GM12878 (cell line): ENCODE results near the gene PRKCB. TPM values are rescaled to one million over a fixed set of nuclear protein-coding genes. Genes with fewer than 3 reads are reported as not detected.

Experiments
- ATAC-seq: fragments of 200-7000 bp; cut with Tn5 transposase; 3 replicates; pipeline ENCODE4 v1.9.1; 2020; ENCODE audit warnings: mild to moderate bottlenecking, moderate library complexity
- BruUV-seq: library from RNA; stranded (reverse); fragments of 400-500 nt; replicated peaks from 2 replicates; lab custom pipeline; 2021; lab: Mats Ljungman, UMichigan
- CTCF ChIA-PET: fragments of 300-600 bp; sonication (Branson Sonifier 250); formaldehyde crosslinking; extraction: SDS; loops from one replicate; lab custom pipeline; 2021; ENCODE audit warnings: inconsistent platforms; lab: Yijun Ruan, JAX
- POLR2A ChIA-PET: fragments of 350-600 bp; formaldehyde crosslinking; extraction: SDS; loops from one replicate; lab custom pipeline; 2021; ENCODE audit warnings: inconsistent platforms; lab: Charles Lee
- RAD21 ChIA-PET: fragments of 300-600 bp; sonication (Branson Sonifier 250); formaldehyde crosslinking; loops from one replicate; lab custom pipeline; 2023; ENCODE audit warnings: antibody characterized with exemption; ENCODE audit not compliant: unreplicated experiment; lab: Charles Lee
- SMC1A ChIA-PET: fragments of 300-600 bp; sonication (Branson Sonifier 250); formaldehyde crosslinking; loops from one replicate; lab custom pipeline; 2023; ENCODE audit not compliant: unreplicated experiment, uncharacterized antibody; lab: Charles Lee
- DNase-seq: peaks from one replicate; pipeline ENCODE4 v3.0.0-alpha.2; 2011; ENCODE audit warnings: low read depth, low spot score
- FAIRE-seq: peaks from 3 replicates; lab custom pipeline; 2011; peaks lifted over from hg19 to GRCh38; lab: Jason Lieb, UNC
- H2AFZ ChIP-seq: 2 replicates; pipeline ENCODE4 v1.6.0; 2011; ENCODE audit warnings: low read depth, low read length, control low read depth; ENCODE audit not compliant: control insufficient read depth
- H3K27ac ChIP-seq: 2 replicates; pipeline ENCODE4 v1.5.1; 2011; ENCODE audit warnings: control low read depth; ENCODE audit not compliant: control insufficient read depth, insufficient read depth
- H3K27me3 ChIP-seq, 2 experiments: replicated peaks in 1 of 2; 2 replicates each; pipeline versions ENCODE4 v1.6.0 to v1.6.1; 2011; ENCODE audit warnings: low read length in 1 of 2; ENCODE audit not compliant: control insufficient read depth in 2 of 2, insufficient read depth in 2 of 2
- H3K36me3 ChIP-seq, 2 experiments: 2 replicates each; pipeline ENCODE4 v1.5.1; 2011; ENCODE audit warnings: low read length in 1 of 2; ENCODE audit not compliant: control insufficient read depth in 2 of 2, insufficient read depth in 2 of 2
- H3K4me1 ChIP-seq: 2 replicates; pipeline ENCODE4 v1.6.1; 2011; ENCODE audit warnings: mild to moderate bottlenecking, low read length, moderate library complexity, mixed read lengths; ENCODE audit not compliant: control insufficient read depth, insufficient read depth
- H3K4me2 ChIP-seq: 2 replicates; pipeline ENCODE4 v1.6.0; 2011; ENCODE audit warnings: control low read depth; ENCODE audit not compliant: control insufficient read depth, insufficient read depth
- H3K4me3 ChIP-seq: fragments of 200-600 bp; sonication (generic); 2 replicates; pipeline ENCODE4 v1.5.1; 2016
- H3K79me2 ChIP-seq: 2 replicates; pipeline ENCODE4 v1.6.0; 2011; ENCODE audit warnings: low read length; ENCODE audit not compliant: control insufficient read depth, insufficient read depth
- H3K9ac ChIP-seq: 2 replicates; pipeline ENCODE4 v1.8.0; 2011; ENCODE audit warnings: low read length, control low read depth, mixed read lengths; ENCODE audit not compliant: control insufficient read depth, insufficient read depth
- H3K9me3 ChIP-seq: replicated peaks from 3 replicates; pipeline ENCODE4 v1.5.1; 2011; ENCODE audit warnings: mild to moderate bottlenecking, low read length; ENCODE audit not compliant: control insufficient read depth, insufficient read depth
- H4K20me1 ChIP-seq: 2 replicates; pipeline ENCODE4 v1.6.0; 2011; ENCODE audit not compliant: control insufficient read depth, insufficient read depth
- CBX3 ChIP-seq: fragments of 200-600 bp; sonication (generic); IDR thresholded peaks from 2 replicates; pipeline ENCODE4 v1.6.1; 2016; ENCODE audit warnings: low read depth, borderline replicate concordance
- KAT2A ChIP-seq: conservative IDR thresholded peaks from 2 replicates; pipeline ENCODE4 v1.6.1; 2011; ENCODE audit warnings: low read depth, low read length; ENCODE audit not compliant: control insufficient read depth
- MEF2B ChIP-seq: fragments of 450-650 bp; IDR thresholded peaks from 2 replicates; pipeline ENCODE4 v1.6.1; 2018; ENCODE audit warnings: mild to moderate bottlenecking, moderate library complexity; ENCODE audit not compliant: partially characterized antibody, poor library complexity, severe bottlenecking
- MXI1 ChIP-seq: fragments of 150-350 bp; IDR thresholded peaks from 2 replicates; pipeline ENCODE4 v1.6.1; 2011; ENCODE audit warnings: low read depth, mild to moderate bottlenecking, inconsistent platforms, low read length, improper control_type of control experiment
- RUNX3 ChIP-seq: IDR thresholded peaks from 2 replicates; pipeline ENCODE4 v1.6.1; 2012; ENCODE audit warnings: low read length, inconsistent platforms
- SIN3A ChIP-seq: IDR thresholded peaks from 2 replicates; pipeline ENCODE4 v1.6.1; 2012; ENCODE audit warnings: low read depth, low read length, improper control_type of control experiment
- SIX5 ChIP-seq: IDR thresholded peaks from 2 replicates; pipeline ENCODE4 v1.6.1; 2011; ENCODE audit warnings: mild to moderate bottlenecking, low read depth, low read length, moderate library complexity; ENCODE audit not compliant: severe bottlenecking
- SRF ChIP-seq, 2 experiments: IDR thresholded peaks; 2 replicates each; pipeline ENCODE4 v1.6.1; 2011; ENCODE audit warnings: low read depth in 2 of 2, low read length in 2 of 2, mild to moderate bottlenecking in 1 of 2, moderate library complexity in 1 of 2
- ZNF207 ChIP-seq: fragments of 450-650 bp; IDR thresholded peaks from 2 replicates; pipeline ENCODE4 v1.6.1; 2014; ENCODE audit warnings: antibody characterized with exemption, mild to moderate bottlenecking, borderline replicate concordance
- ZNF274 ChIP-seq: IDR thresholded peaks from one replicate; pipeline ENCODE4 v1.8.0; 2011; ENCODE audit not compliant: insufficient read length, insufficient read depth
- ZSCAN29 ChIP-seq: fragments of 450-650 bp; IDR thresholded peaks from 2 replicates; pipeline ENCODE4 v1.6.1; 2017; ENCODE audit warnings: mild to moderate bottlenecking, moderate library complexity
- WGBS: methylation state at CpG from one replicate; pipeline ENCODE4 v1.1.6; 2016; ENCODE audit warnings: low lambda C conversion rate; ENCODE audit not compliant: insufficient replicate concordance, insufficient coverage; ENCODE audit errors: missing lambda C conversion rate; 5-methylcytosine and 5-hydroxymethylcytosine counted together
- in situ Hi-C: fragments of 300-500 bp; cut with MboI; formaldehyde crosslinking; loops from 9 replicates; pipeline ENCODE4 v1.14.3; 2018; ENCODE audit warnings: mixed read lengths
- intact Hi-C: fragments of 100-400 bp; cut with micrococcal nuclease; formaldehyde crosslinking; loops from one replicate; pipeline ENCODE4 v1.14.2; 2022; ENCODE audit not compliant: unreplicated experiment
- polyA plus RNA-seq, 11 experiments: library from polyadenylated mRNA; depleted of rRNA in 4 of 11; unstranded in 6 of 11; stranded (reverse) in 5 of 11; fragments of >200 nt; fragmentation: Nextera tagmentation in 4 of 11; fragmentation: Illumina TruSeq in 1 of 11; extraction: Ambion mirVana in 4 of 11; extraction: Trizol in 1 of 11; gene quantifications; 1 replicate in 1 of 11; 2 replicates in 10 of 11; pipeline versions ENCODE4 v1.2.1 to v1.2.3, GENCODE V29; 2011 to 2016; ENCODE audit warnings: inconsistent platforms in 2 of 11, missing spikeins in 2 of 11, low read depth in 1 of 11
- total RNA-seq, 4 experiments: library from RNA; depleted of rRNA in 3 of 4; stranded (reverse); fragments of >200 nt in 3 of 4; fragmentation: Illumina TruSeq in 1 of 4; extraction: Trizol in 1 of 4; gene quantifications; 2 replicates each; pipeline versions ENCODE4 v1.2.1 to v1.2.3, GENCODE V29; 2013 to 2021
- TF ChIP-seq, protein P1 (sequence below): fragments of 450-650 bp; IDR thresholded peaks from 2 replicates; pipeline ENCODE4 v1.6.1; 2016; ENCODE audit warnings: mild to moderate bottlenecking
- TF ChIP-seq, protein P2 (sequence below): fragments of 450-650 bp; IDR thresholded peaks from 2 replicates; pipeline ENCODE4 v1.6.1; 2017; ENCODE audit warnings: mild to moderate bottlenecking
- TF ChIP-seq, protein P3 (sequence below): IDR thresholded peaks from 2 replicates; pipeline ENCODE4 v1.6.1; 2011; ENCODE audit warnings: mild to moderate bottlenecking, low read depth, low read length, moderate library complexity; ENCODE audit not compliant: insufficient replicate concordance
- TF ChIP-seq, protein P4 (sequence below): fragments of 450-650 bp; conservative IDR thresholded peaks from 2 replicates; pipeline ENCODE4 v1.6.1; 2017; ENCODE audit warnings: mild to moderate bottlenecking, moderate library complexity
- TF ChIP-seq, protein P5 (sequence below): fragments of 450-650 bp; IDR thresholded peaks from 2 replicates; pipeline ENCODE4 v1.6.1; 2014; ENCODE audit warnings: mild to moderate bottlenecking

PRKCB gene
- total and polyA plus RNA-seq, 10 of the 15 experiments (the other 5 are each of a cell fraction or from before 2014, with no cell fraction given), result 21.4 to 158 (median 97.3) TPM

DNA sequence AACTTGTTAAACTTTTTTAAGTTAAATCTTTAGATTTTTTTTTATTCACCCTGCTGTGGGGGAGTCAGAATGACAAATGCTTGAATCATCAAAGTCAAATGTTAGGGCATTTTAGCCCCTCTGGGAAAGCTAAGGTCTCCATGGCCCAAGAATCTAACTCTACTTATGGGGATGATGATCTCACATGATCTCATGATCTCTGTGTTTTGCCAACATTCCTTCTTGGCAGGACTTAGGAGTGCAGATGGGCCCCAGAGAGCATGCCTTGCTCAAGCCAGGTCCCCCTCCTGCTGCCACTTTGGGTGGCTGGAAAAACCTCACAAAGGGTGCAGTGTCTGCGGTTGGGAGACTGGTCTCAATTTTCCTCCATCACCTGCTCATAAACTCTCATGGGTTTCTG lies 108.6 kb downstream of the PRKCB start:
- ChIA-PET RAD21 (interaction anchor here (0.9 kb wide), 1 partner anchor 103 kb away, joined by 3 read pairs; no protein-coding TSS in a partner anchor), SMC1A (interaction anchor here (1.0 to 2.0 kb wide), 4 partner anchors 26 to 103 kb away, joined by 3 to 5 read pairs (median 4); no protein-coding TSS in a partner anchor), POLR2A (no interaction called here), CTCF (interaction anchor here (1.0 to 2.2 kb wide), 3 partner anchors 8 to 141 kb away, joined by 5 to 8 read pairs (median 7); no protein-coding TSS in a partner anchor)
- TF ChIP-seq, protein P1, sequence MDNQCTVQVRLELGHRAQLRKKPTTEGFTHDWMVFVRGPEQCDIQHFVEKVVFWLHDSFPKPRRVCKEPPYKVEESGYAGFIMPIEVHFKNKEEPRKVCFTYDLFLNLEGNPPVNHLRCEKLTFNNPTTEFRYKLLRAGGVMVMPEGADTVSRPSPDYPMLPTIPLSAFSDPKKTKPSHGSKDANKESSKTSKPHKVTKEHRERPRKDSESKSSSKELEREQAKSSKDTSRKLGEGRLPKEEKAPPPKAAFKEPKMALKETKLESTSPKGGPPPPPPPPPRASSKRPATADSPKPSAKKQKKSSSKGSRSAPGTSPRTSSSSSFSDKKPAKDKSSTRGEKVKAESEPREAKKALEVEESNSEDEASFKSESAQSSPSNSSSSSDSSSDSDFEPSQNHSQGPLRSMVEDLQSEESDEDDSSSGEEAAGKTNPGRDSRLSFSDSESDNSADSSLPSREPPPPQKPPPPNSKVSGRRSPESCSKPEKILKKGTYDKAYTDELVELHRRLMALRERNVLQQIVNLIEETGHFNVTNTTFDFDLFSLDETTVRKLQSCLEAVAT, result no peak
- TF ChIP-seq, protein P2, sequence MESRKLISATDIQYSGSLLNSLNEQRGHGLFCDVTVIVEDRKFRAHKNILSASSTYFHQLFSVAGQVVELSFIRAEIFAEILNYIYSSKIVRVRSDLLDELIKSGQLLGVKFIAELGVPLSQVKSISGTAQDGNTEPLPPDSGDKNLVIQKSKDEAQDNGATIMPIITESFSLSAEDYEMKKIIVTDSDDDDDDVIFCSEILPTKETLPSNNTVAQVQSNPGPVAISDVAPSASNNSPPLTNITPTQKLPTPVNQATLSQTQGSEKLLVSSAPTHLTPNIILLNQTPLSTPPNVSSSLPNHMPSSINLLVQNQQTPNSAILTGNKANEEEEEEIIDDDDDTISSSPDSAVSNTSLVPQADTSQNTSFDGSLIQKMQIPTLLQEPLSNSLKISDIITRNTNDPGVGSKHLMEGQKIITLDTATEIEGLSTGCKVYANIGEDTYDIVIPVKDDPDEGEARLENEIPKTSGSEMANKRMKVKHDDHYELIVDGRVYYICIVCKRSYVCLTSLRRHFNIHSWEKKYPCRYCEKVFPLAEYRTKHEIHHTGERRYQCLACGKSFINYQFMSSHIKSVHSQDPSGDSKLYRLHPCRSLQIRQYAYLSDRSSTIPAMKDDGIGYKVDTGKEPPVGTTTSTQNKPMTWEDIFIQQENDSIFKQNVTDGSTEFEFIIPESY, result no peak
- TF ChIP-seq MXI1 (no peak), ZNF207 (no peak), KAT2A (no peak), MEF2B (no peak), RUNX3 (no peak), CBX3 (no peak), SIN3A (no peak), SRF (IDR thresholded peaks at IDR 0.05; ENCODE audit: low read depth in 2 of 2, low read length in 2 of 2) (no peak), ZSCAN29 (no peak), ZNF274 (no peak), SIX5 (no peak)
- TF ChIP-seq, protein P3, sequence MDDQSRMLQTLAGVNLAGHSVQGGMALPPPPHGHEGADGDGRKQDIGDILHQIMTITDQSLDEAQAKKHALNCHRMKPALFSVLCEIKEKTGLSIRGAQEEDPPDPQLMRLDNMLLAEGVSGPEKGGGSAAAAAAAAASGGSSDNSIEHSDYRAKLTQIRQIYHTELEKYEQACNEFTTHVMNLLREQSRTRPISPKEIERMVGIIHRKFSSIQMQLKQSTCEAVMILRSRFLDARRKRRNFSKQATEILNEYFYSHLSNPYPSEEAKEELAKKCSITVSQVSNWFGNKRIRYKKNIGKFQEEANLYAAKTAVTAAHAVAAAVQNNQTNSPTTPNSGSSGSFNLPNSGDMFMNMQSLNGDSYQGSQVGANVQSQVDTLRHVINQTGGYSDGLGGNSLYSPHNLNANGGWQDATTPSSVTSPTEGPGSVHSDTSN, result no peak
- TF ChIP-seq, protein P4, sequence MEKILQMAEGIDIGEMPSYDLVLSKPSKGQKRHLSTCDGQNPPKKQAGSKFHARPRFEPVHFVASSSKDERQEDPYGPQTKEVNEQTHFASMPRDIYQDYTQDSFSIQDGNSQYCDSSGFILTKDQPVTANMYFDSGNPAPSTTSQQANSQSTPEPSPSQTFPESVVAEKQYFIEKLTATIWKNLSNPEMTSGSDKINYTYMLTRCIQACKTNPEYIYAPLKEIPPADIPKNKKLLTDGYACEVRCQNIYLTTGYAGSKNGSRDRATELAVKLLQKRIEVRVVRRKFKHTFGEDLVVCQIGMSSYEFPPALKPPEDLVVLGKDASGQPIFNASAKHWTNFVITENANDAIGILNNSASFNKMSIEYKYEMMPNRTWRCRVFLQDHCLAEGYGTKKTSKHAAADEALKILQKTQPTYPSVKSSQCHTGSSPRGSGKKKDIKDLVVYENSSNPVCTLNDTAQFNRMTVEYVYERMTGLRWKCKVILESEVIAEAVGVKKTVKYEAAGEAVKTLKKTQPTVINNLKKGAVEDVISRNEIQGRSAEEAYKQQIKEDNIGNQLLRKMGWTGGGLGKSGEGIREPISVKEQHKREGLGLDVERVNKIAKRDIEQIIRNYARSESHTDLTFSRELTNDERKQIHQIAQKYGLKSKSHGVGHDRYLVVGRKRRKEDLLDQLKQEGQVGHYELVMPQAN, result no peak
- TF ChIP-seq, protein P5, sequence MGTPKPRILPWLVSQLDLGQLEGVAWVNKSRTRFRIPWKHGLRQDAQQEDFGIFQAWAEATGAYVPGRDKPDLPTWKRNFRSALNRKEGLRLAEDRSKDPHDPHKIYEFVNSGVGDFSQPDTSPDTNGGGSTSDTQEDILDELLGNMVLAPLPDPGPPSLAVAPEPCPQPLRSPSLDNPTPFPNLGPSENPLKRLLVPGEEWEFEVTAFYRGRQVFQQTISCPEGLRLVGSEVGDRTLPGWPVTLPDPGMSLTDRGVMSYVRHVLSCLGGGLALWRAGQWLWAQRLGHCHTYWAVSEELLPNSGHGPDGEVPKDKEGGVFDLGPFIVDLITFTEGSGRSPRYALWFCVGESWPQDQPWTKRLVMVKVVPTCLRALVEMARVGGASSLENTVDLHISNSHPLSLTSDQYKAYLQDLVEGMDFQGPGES, result no peak
- Histone ChIP-seq H3K9me3 (no peaks in the 10 kb centered on the region), H3K27ac (peak overlapping the region; percentile 5), H3K4me1 (peaks cover 21% of the 10 kb centered on the region), H2AFZ (no peak overlapping the region), H4K20me1 (no peaks in the 10 kb centered on the region; the same call in 1 of the 2 replicates), H3K36me3 (peaks cover 3 to 5% of the 10 kb centered on the region in 2 experiments; a peak in 3 of 4 replicates), H3K9ac (no peak overlapping the region), H3K27me3 (no peaks in the 10 kb centered on the region), H3K4me2 (no peak overlapping the region), H3K79me2 (peaks cover 23% of the 10 kb centered on the region), H3K4me3 (no peak overlapping the region)
- intact Hi-C loops, result no loop called here
- DNase-seq, result no peak
- in situ Hi-C loops, result no loop called here
- no peak for FAIRE-seq
- no peak for ATAC-seq
- BruUV-seq, result no TSS peak
- 100% methylated on average over 1 of the region's 1 CpG for WGBS
